DND-41 (cell line): ENCODE data around the gene CFL1.

Experiments
- CTCF ChIP-seq: IDR thresholded peaks from 2 replicates; pipeline ENCODE4 v1.5.1; 2012; ENCODE audit warnings: borderline replicate concordance, low read length, moderate library complexity, mild to moderate bottlenecking; ENCODE audit not compliant: poor library complexity, severe bottlenecking; ENCODE audit errors: extremely low read depth
- EZH2 ChIP-seq: IDR thresholded peaks from 3 replicates; pipeline ENCODE4 v1.6.1; 2012; ENCODE audit warnings: borderline replicate concordance, low read depth, mild to moderate bottlenecking, moderate library complexity, low read length, inconsistent platforms; ENCODE audit not compliant: severe bottlenecking

- TF ChIP-seq CTCF, result no peak
- no peak for TF ChIP-seq EZH2
These were observed 14.2 kb downstream of the CFL1 start for GRCh38 chr11:65843811-65844210.
